Measurements from ENCODE around the gene C1QTNF4. TPM values are rescaled to one million over a fixed set of nuclear protein-coding genes. Genes with fewer than 3 reads are reported as not detected.

C1QTNF4 gene
- total and polyA plus RNA-seq, 2 donors (not counting 1 experiment from before 2014, with no cell fraction given): 1.6 TPM; not detected in 1

DNA sequence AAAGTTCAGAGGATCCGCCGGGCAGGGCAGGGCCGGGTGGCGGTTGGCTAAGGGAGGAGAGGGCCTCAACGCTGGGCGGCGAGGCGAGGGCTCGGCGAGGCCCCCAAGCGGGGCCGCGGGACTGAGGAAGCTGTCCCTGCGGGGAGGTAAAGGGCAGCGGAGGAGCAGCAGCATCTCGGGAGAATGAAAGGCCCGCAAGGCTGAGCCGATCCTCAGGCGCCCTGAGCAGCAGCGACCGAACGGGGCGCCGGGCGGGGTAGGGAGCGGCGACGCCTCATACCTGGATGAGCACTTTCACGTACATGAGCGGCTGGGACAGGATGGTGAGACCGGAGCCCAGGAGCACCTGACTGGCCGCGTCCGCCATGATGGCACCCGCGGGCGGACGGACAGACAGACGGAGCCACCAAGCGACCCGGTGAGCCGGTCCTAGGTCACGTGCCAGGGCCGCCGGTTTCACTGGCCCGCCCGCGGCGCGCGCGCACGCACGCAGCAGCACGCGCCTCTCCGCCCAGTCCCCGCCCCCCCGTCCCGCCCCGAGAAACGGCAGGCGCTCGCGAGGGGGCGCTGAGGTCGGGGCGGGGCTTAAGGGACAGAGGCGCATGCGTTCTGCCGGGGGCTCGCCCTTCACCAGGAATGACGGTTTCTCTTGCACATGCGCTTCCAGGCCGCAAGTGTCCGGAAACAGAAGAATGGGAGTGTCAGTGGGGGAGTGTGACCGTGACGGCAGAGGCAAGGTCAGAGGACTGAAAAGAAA, 48.1 kb upstream of the C1QTNF4 start, which contains the start of gene MTCH2:
Gene MTCH2, minus strand, starts transcription at position 461 of the 757 bp plus-strand sequence. Its CDS starts 94 bp downstream, at position 367.
- H3K4me2 ChIP-seq (replicated peaks; ENCODE audit: low read depth, low read length, poor library complexity, severe bottlenecking): peak within 1 kb of the TSS; percentile 96
- TF ChIP-seq EZH2 (IDR thresholded peaks at IDR 0.05; ENCODE audit: borderline replicate concordance, insufficient read depth, low read depth, low read length, poor library complexity, severe bottlenecking): no peak
- peak; percentile 29 for TF ChIP-seq CTCF (IDR thresholded peaks at IDR 0.05)
- peaks cover 6 to 9% of the 10 kb centered on the region in 2 experiments for H3K36me3 ChIP-seq (replicated peaks in 1 of 2; ENCODE audit: control extremely low read depth in 1 of 2, control insufficient read depth in 1 of 2, extremely low read depth in 1 of 2, insufficient read depth in 2 of 2, low read length in 1 of 2)
- H3K4me1 ChIP-seq (ENCODE audit: control insufficient read depth in 2 of 2, insufficient read depth in 2 of 2, low read length in 2 of 2): peaks cover 13 to 21% of the 10 kb centered on the region in 2 donors
- ChIA-PET POLR2A (interaction anchor here (0.6 to 1.2 kb wide), 2 partner anchors 22 to 76 kb away, joined by 3 to 4 read pairs; no protein-coding TSS in a partner anchor), CTCF (interaction anchor here (0.6 kb wide), 1 partner anchor 14 kb away, joined by 3 read pairs; no protein-coding TSS in a partner anchor)
- H4K20me1 ChIP-seq (ENCODE audit: control insufficient read depth, insufficient read depth, low read length, poor library complexity, severe bottlenecking): no peaks in the 10 kb centered on the region
- peak within 1 kb of the TSS; percentile 93 for H3K4me3 Mint-ChIP-seq
- peak within 1 kb of the TSS; percentile 92 for H3K27ac ChIP-seq (ENCODE audit: low read length in 2 of 2)
- under 1% methylated on average over 73 of the region's 78 CpGs for WGBS (ENCODE audit: insufficient coverage)
- H3K9me3 ChIP-seq (ENCODE audit: control extremely low read depth in 1 of 3, control insufficient read depth in 2 of 3, insufficient read depth in 1 of 3, low read length in 2 of 3): no peaks in the 10 kb centered on the region
- intact Hi-C loops (cut with micrococcal nuclease): loop anchor here (1.0 to 2.0 kb wide), 7 partner anchors 64 to 465 kb away; partner anchors contain the start of genes AGBL2, ARFGAP2, CELF1 and FNBP4
- no peaks in the 10 kb centered on the region for H3K9me3 Mint-ChIP-seq (ENCODE audit: insufficient read depth)
- no peaks in the 10 kb centered on the region for H3K27me3 Mint-ChIP-seq
- peak within 1 kb of the TSS; percentile 79 to 86 (median 79) for H3K4me3 ChIP-seq (ENCODE audit: control extremely low read depth in 1 of 5, extremely low read depth in 1 of 5, insufficient read depth in 1 of 5, low read depth in 2 of 5, low read length in 4 of 5)
- peak within 1 kb of the TSS; percentile 95 for H2AFZ ChIP-seq (ENCODE audit: insufficient read depth, low read depth, low read length, poor library complexity, severe bottlenecking)
- H3K27ac Mint-ChIP-seq: peak within 1 kb of the TSS; percentile 96
- peak; percentile 94 for ATAC-seq (ENCODE audit: low read depth)
- peaks cover 40% of the 10 kb centered on the region for H3K79me2 ChIP-seq (ENCODE audit: control insufficient read depth, insufficient read depth, low read length)
- peak; percentile 99 for DNase-seq
- H3K27me3 ChIP-seq (replicated peaks in 1 of 4; ENCODE audit: control extremely low read depth in 1 of 4, control insufficient read depth in 3 of 4, insufficient read depth in 4 of 4, low read length in 3 of 4): no peaks in the 10 kb centered on the region
- peaks cover 23% of the 10 kb centered on the region for H3K4me1 Mint-ChIP-seq
- peak within 1 kb of the TSS; percentile 85 for H3K9ac ChIP-seq (ENCODE audit: low read length)

Measured in B cell (primary cell).